Activated T-helper 9 cell treated with anti-CD3 and anti-CD28 coated beads, Interleukin-2, amount 50 U/mL, for 16 hours (primary cell): ENCODE results near the gene CTXN1.
"Not testable (repeated sequence)": the region's sequence is repeated elsewhere in the genome, so short reads cannot be mapped to it uniquely, and the experiment has no call there.

Source experiments
- DNase-seq: peaks from one replicate; pipeline ENCODE4 v3.0.0-alpha.2; 2020; ENCODE audit warnings: low read depth

Gene CTXN1

DNA sequence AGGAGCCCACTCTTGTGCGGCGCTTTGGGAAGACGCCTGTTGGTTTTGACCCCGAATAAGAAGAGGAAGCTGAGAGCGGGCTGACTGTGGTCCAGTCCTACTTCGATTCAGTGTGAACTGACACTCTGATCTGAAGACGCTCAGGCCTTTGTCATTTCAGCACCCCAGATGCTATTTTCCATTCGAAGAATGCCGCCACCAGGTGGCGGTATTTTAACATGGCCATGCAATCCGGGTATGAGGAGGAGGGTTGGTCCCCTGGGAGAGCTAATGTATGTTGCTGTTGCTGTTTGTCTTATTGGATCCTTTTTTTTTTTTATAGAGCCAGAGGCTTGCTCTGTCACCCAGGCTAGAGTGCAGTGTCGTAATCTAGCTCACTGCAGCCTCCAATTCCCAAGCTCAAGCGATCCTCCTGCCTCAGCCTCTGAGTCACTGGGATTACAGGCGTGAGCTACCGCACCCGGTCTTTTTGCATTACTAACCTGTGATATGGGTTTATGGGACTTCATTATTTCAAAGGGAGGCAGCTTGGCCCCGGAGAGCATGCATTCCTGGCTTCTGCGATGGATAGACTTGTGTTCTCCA is 18.3 kb upstream of the CTXN1 start:
- peak; percentile 77 for DNase-seq

DNA sequence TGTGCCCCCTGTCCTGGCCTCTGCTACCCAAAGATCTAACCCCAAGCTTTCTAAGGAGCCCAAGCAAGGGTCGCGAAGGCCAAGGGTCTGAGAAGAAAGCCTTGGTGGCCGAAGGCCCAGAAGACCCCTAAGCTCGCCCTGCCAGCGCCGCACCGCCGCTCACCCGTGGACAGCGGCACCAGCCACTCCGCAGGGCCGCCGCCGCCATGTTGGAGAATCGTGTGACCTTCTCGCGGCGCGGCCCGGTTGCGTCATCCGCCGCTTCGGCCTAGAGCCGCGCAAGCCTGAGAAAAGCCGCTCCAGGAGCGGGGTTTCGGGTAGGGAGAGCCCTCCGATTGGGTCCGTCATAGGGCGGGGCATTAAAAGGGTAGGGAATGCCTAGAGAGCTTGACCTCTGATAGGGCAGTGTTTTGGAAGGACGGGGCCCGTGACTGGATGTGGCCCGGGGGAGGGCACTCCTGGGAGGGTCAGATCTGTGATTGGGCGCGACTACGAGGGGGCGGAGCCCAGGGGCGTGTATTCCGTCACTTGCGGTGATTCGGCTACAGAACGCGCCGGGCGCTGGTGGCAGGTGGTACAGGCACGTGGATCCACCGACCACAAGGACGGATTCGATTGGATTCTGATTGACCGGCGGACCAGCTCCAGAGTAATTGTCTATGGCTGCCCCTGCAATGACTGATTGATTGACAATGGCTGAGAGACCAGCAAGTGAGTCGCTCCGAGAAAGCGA is 17.7 kb upstream of the CTXN1 start, which contains the start of gene TIMM44:
TIMM44 (minus strand) TSS at position 223 of the 733 bp plus-strand sequence; CDS start at position 208, 15 bp downstream.
- peak; percentile 98 for DNase-seq

DNA sequence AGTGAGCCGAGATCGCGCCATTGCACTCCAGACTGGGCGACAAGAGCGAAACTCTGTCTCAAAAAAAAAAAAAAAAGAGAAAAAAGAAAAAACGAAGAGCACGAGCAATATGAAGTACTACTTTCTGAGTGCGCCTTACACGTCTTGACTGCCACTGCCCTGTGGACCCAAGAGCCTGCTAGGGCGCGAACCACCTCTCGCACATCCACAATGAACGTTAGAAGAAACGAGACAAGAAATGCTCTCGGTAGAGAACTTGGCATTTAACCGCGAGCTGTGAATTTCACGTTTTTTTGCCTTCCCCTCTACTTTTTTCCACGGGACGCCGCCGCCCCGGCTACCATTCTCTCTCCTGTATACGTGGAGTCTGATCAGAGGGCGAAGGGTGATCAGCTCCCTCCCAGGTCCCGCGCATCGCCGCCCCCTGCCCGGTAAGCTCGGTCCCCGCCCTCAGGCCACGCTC is 17.1 kb upstream of the CTXN1 start:
- no peak for DNase-seq

- DNase-seq, result no peak
Measured at GRCh38 chr19:7941895-7942596, 16.1 kb upstream of the CTXN1 start.

DNA sequence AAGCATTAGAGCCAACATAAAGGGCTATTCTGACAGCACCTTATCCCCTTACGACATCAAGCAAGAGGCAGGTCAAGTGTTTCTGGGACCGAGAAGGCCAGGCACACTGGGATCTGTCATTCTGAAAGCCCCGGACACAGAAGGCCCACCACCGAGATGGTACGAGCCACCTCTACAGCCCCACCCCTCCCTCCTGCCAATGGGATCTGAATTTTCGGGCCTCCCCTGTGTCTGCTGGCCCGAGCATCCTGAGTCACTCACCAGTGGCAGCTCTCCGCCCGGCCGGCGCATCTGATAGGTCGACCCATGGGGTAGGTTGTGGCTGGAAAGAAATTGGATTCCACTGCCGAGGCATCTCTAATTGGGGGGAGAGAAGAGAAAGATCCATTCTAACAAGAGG is 14.9 kb upstream of the CTXN1 start:
- no peak for DNase-seq

- DNase-seq, result no peak
Measured at GRCh38 chr19:7934766-7935165, 8.8 kb upstream of the CTXN1 start.

GRCh38 chr19:7933828-7934725 is 8.1 kb upstream of the CTXN1 start:
- no peak for DNase-seq

- DNase-seq, result no peak
Measured at GRCh38 chr19:7933411-7933810, 7.5 kb upstream of the CTXN1 start.

- no peak for DNase-seq
Measured at GRCh38 chr19:7932930-7933300, 7.0 kb upstream of the CTXN1 start.

GRCh38 chr19:7932276-7932929 is 6.5 kb upstream of the CTXN1 start:
- DNase-seq, result no peak

DNA sequence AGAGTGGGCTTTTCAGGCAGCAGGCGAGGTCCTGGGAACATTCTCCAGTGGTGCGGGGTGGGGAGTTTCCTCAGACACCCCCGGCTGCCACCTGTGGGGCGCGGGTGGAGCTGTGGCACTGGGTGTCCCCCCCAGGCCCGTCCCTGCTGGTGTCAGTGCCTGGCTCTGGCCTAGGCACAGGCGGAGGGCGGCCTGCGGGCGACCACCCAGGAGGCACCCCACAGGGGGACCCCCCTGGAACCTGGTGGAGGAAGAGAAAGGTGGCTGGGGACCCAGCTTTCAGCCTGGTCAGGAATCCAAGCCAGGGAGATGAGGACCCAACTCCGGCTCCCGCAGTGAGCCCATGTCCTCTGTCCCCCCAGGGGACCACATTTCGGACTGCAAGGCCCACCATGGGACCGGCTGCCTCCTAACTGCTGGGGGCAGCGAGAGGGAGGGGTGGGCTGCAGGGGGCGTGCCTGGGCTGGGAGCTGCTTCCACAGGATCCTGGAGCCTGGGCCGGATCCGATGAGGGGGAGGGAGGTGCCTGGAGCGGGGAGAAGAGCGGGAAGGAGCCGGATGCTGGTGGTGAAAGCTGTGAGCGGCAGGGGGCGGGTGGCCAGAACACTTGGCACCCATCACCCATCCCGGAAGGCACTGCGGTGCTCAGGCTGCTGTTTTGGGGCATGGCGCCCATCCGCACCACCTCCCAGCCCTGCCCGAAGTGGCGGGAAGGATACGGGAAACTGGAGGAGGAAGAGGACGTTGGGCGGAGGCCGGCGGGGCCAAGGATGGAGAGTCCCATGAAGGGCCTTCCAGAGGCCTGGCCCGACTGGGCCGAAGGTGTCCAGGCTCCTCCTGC is 5.5 kb upstream of the CTXN1 start:
- DNase-seq, result no peak

DNA sequence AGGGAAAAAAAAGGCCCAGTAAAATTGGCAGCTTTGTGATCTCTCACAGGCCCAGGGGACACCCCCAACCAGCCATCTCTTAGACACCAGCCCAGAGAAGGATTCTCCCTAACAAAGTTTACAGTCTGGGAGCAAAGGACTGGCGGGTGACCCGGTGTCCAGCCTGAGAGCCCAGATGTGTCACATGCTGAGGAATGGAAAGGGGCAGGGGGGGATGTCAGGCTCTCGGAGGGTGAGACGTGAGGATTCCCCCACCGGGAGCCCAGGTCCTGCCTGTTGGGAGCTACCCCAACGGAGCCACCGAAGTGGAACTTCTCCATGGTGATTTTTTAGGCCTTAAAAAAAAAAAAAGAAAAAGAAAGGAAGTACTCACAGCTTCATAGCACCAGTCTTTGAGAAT is 4.8 kb upstream of the CTXN1 start:
- no peak for DNase-seq

DNA sequence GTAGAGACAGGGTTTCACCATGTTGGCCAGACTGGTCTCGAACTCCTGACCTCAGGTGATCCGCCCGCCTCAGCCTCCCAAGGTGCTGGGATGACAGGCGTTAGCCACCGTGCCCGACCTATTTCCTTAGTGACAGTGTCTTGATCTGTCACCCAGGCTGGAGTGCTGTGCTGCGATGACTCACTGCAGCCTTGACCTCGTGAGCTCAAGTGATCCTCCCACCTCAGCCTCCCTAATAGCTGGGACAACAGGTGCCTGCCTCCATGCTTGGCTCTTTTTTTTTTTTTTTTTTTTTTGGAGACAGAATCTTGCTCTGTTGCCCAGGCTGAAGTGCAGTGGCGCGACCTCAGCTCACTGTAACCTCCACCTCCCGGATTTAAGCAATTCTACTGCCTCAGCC is 4.1 kb upstream of the CTXN1 start:
- not testable (repeated sequence) for DNase-seq

DNA sequence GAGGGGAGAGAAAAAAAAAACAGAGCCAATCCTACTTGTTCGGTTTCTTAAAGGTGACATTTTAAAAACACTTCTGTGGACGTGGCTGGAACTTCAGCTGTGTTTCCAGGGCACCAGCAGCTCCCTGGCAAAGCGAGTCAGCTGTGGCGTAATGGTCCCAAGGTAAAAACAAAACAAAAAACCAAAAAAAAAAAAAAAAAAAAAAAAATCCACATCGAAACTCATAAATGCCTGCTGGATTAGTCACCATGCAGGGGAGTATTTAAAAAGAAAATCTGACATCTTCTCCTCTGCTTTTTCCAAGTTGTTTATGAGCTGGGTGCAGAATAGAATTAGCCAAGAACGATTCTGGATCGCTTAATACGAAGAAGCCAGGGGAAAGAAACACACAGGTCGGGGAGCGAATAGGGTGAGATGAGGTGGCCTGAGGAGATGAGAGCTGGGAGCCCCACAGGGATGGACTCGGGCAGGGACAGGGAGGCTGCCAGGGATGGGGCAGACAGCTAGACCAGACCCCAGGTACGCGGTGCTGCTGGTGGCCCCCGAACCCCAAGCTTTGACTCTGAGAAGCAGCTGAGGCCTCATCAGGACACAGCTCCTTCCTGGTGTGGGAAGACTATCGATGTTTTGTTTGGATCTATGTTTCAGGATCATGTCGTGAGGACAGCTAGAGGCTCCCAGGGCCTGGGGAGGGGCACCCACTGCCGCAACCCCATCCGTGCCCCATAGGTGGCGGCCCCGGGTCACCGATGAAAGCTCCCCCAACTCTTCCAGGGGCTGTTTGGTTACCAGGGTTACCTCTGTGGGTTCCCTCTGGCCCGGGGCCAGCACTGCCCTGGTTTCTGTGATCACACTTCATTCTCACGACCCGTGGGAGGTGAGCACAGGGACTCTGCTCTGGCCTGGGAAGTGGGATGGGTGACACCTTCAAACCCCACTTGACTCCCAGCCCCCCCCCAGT is 3.1 kb upstream of the CTXN1 start:
- peak; percentile 53 for DNase-seq

DNA sequence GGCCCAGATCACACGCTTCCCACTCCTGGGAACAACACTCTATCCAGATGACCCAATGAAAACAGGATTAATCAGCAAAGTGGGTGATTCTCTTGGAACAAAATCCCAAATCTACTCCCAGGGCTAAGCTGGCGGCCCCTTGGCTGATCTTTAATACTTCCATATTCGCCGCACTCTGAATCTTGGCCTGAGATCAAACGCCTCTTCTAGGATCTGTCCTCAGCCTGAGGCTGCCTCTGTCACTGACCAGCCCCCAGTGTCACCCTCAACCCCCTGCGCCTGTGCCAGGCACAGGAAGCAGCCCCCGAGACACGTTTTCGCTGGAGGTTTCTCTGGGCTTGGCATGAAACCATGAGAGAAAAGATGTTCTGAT is 2.4 kb upstream of the CTXN1 start:
- DNase-seq, result no peak

- no peak for DNase-seq
Measured at GRCh38 chr19:7927605-7928333, 1.8 kb upstream of the CTXN1 start.

DNA sequence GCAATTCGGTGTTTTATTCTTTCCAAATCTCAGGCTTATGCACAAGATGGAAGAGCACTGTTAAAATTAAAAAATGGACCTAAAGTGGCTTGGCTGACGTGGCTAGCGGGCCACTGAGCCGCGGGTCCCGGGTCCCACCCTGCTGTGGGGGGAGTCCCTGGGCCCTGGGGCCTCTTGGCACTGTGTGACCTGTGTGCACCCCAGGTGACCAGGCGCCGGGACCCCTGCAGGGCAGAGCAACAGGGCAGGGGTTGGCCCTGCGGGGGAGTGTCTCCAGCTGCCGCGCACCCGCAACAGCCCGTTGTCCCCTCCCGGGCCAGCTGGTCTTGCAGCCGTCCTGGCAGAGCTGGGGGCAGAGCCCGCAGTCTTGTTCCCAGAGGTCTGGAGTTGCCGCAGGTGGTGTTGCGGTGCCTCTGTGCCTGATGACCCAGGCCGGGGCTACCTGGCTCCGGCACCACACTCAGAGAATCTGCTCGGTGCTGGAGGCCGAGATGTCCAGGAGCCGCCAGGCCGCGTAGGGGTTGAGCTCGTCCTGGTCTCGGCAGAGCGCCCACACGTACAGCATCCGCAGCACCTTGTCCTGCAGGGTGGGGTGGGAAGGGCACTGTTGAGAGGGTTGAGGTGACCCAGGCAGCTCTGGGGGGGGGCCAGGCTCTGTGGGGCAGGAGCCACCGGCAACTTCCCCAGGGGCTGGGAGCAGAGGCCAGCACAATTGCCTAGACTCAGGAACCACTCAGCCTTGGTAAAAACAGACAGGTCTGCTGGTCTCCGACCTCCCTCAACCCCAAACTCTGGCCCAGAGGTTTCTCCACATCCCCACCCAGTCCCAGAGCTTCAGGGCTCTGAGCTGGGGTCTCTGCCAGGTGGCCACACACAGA is 1.0 kb upstream of the CTXN1 start:
- no peak for DNase-seq
